Activated CD4-positive, CD25-positive, alpha-beta regulatory T cell treated with anti-CD3 and anti-CD28 coated beads, Interleukin-2, amount 50 U/mL, for 72 hours (primary cell): Measurements from ENCODE around the gene TBXAS1.
"Not testable (repeated sequence)": the region's sequence is repeated elsewhere in the genome, so short reads cannot be mapped to it uniquely, and the experiment has no call there.

ENCODE experiments used
- DNase-seq: peaks from one replicate; pipeline ENCODE4 v3.0.0; 2021

Gene TBXAS1

GRCh38 chr7:139895141-139895829 lies 66.2 kb downstream of the TBXAS1 start:
- no peak for DNase-seq

DNA sequence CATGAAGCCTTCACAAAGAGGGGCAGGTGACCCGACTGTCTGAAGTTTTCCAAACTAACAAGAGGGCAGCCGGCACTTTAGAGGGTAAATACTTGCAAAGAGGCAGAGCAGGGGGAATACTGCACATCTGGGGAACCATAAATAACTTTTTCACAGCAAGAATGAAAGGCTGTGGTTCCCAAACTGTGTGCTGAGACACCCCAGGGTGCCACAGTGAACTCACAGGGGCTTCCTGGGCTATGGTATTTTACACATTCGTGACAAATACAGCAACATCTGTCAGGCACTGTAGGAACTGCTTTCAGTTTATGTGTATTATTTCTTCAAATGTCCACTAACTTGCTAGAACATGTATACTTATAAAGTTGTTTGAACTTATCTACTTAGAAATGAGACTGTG lies 67.2 kb downstream of the TBXAS1 start:
- no peak for DNase-seq

DNA sequence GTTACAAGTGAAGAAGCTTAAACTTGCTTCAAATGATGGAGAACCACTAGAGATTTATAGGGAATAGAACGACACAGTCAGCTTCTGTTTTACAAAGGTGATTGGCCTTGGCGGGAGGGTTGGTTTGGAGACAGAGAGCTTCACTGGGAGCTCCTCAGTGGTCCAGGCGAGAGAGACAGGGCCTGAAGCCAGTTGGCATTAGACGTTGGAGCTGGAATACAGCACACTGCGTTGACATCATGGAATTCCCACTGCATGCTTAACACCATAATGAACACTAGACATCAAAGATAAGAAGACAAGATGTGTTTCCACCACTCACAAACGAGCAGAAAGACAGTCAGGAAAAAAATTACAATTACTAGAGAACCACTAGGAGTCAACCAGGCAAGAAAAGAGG lies 67.8 kb downstream of the TBXAS1 start:
- DNase-seq: no peak

- DNase-seq: no peak
Measured at GRCh38 chr7:139897422-139898090, 68.5 kb downstream of the TBXAS1 start.

DNA sequence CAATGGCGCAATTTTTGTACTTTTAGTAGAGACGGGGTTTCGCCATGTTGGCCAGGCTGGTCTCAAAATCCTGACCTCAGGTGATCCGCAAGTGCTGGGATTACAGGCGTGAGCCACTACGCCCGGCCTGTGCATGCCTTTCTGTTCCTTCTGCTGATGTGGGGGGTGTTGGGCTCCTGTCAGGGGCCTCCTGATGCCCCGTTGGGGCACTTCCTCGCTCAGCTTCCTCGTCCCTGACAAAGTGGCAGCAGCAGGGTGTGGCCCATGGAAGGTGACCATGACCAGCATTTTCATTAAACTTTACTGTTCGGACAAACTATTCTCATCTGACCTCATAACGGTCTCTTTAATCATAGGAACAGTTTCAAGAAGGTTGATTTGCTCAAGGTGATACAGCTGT lies 69.4 kb downstream of the TBXAS1 start:
- DNase-seq: no peak

DNA sequence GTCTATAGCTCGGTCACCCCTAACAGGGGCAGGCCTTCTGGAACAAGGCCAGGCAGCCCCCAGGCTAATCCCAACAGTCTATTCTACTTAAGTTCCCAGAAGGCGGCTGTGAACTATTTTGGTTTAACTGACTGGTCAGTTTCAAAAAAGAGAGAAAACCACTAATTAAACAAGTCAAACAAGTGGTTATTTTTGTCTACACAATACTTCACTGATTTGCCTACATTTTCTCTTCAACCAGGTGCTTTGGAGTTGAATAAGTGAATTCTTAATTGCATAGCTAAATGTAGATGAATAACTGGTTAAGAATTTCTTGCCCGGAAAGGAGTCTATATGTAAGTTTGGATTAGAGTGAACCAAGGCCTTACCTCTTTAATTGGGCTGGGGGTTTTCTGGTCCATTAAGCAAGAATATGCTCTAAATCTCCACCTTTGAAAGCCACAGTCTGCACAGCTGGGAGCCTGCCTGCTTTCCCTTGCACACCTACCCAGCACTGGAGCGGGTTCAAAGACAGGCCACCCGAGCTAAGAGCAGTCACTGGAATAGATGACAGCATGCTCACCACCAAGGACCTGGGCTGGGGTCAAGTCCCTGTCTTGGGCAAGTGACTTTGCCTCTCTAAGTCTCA lies 70.4 kb downstream of the TBXAS1 start:
- DNase-seq: no peak

- no peak for DNase-seq
Measured at GRCh38 chr7:139900326-139900725, 71.3 kb downstream of the TBXAS1 start.

- DNase-seq: no peak
Measured at GRCh38 chr7:139901056-139901795, 72.2 kb downstream of the TBXAS1 start.

GRCh38 chr7:139901901-139902300 lies 72.8 kb downstream of the TBXAS1 start:
- DNase-seq: no peak

- DNase-seq: no peak
Measured at GRCh38 chr7:139902436-139903102, 73.5 kb downstream of the TBXAS1 start.

DNA sequence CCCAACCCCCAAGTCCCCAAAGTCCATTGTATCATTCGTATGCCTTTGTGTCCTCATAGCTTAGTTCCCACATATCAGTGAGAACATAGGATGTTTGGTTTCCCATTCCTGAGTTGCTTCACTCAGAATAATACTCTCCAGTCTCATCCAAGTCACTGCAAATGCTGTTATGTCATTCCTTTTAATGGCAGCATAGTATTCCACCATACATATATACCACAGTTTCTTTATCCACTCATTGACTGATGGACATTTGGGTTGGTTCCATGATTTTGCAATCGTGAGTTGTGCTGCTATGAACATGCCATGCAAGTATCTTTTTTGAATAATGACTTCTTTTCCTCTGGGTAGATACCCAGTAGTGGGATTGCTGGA lies 74.0 kb downstream of the TBXAS1 start:
- DNase-seq: not testable (repeated sequence)

GRCh38 chr7:139906879-139907278 lies 77.8 kb downstream of the TBXAS1 start:
- no peak for DNase-seq

GRCh38 chr7:139908792-139909191 lies 79.7 kb downstream of the TBXAS1 start:
- DNase-seq: no peak

DNA sequence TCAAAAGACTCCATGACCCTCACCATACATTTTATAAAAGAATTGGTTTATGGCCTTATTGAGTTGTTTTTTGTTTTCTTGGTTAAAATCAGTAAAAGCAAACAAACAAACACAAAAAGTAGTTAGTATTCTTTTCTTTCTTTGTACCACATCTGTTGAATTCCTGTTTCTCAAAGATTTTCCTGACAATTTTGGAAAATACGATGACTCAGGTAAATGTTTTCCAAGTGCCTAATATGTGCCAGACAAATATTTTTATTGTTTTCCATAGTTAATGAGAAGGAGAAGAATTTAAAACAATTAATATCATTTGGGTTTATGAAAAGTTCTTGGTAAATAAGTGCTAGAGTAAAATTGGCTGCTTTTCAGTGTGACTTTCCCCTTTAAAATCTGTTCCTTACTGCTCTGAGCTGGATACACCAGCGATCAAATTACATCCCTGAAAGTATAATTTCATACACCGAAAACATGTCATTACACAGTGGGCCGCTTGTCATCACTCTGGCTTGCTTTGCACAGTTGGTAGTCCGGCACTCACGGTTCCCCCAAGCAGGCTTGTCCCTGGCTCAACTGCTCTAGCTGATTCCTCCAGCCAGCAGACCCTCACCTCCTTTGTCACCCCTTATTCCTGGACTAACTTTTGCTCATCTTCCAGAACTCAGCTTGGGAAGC lies 80.5 kb downstream of the TBXAS1 start:
- no peak for DNase-seq

DNA sequence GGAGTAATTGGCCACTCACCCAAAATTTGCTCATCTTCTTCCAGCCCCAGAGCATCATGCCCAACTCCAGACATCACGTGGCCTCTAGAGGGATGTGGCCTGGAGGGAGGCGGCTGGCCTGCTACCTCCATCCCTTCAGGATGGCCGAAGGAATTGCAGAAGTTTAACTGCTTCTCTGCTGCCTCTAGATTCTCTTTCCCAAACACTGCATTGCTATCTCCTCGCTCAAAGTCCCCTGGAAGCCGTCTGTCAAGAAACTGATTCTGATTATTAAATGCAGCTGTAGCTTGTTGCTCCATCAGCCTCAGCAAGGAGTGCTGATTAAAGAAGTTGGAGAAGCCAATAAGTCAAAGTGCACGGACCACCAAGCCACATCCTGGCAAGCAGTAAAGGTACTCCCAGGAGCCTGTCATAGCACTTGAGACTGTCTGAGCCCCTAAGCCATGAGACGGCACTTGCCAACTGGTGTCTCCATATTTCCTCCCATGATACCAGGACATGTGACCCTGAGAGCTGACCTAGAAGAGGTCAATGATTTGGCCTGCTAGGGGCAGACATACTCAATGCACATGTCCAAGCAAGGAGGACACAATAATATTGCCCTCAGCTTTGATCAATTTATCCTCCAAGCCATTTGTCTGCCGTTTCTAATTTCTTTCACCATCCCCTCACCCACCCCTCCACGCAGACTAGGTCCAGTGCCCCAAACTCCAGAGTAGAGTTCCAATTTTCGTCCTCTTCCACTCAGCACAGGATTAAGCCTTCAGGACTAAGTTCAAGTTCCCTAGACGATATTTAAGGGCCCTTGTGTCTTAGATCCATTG lies 84.2 kb downstream of the TBXAS1 start:
- no peak for DNase-seq

GRCh38 chr7:139913845-139914135 lies 84.7 kb downstream of the TBXAS1 start:
- DNase-seq: no peak

DNA sequence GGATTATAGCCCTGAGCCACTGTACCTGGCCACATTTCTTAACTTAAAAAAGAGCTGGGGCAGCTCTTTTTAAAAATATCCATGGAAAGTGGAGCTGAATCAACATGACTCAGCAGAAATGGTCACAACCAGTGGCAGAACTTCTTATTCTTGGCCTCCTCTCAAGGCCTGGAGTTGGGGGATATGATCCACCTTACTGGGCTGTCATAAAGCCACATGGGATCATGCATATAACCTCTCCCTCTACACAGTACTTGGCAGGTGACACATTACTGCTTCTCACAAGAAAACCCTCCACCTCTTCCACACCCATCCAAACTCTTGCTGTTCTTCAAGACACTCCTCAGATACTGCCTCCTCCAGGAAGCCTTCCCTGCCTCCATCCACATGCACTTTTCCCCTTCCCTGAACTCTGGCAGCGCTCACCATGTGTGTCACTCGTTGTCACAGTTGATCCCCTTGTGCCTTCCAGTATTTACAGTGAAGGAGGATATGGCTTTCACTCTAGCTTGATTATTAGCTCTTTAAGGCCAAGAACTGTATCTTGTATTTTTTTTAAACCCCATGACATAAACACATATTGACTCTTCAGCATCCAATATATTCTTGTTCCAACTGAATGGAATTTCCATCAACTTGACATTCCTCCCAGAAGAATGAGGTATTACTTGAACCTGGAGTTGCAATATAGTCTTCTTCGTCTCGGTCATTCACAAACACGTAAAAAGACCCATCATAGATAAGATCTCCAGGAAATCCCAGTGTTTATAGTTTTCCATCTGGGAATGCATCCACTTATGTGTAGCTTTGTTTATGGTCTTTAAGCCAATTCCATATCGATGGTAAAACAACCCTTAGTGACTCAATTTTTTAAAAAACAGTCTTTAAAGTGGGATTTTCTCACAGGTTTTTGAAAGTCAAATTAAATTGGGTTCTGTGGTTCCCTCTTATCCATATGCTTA lies 85.5 kb downstream of the TBXAS1 start:
- no peak for DNase-seq

- DNase-seq: no peak
Measured at GRCh38 chr7:139915268-139915863, 86.3 kb downstream of the TBXAS1 start.

DNA sequence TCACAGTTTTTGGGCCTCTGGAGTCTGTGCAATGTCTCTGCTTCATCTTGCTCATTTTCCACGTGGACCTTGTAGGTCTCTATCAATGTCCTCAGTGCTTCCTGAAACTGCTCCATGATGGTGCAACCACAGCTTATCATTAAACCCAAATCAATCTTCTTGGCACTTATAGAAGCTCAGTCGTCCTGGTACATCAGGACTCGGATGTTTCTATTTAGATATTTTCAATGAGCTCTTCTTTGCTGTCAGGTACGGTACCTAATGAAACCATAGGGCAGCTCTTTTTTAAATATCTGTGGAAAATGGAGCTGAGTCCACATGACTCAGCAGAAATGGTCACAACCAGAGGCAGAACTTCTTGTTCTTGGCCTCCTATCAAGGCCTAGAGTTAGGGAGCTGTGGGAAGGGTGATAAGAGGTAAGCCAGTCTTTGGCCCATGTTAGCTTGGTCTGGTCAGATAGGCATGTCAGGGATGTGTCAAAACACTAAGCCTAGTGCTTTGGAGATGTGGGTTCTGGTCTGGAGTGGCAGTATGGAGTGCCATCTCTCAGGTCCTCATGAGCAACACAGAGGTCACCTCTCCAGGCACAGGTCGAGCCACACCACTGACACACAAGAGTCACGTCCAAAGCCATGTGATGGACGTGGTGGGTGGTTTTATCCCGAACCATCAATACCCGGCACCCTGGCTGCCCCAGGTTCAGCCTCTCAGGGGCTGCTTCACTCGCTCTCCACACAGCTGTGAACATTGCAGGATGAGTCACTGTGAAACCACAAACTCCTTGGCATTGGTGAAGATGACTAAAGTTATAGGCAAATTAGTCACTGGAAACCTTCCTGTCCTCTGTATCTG lies 87.0 kb downstream of the TBXAS1 start:
- peak; percentile 63 for DNase-seq
